ENCODE measurements around the gene ATP7A.
"Not testable (repeated sequence)": the region's sequence is repeated elsewhere in the genome, so short reads cannot be mapped to it uniquely, and the experiment has no call there.

Gene ATP7A

DNA sequence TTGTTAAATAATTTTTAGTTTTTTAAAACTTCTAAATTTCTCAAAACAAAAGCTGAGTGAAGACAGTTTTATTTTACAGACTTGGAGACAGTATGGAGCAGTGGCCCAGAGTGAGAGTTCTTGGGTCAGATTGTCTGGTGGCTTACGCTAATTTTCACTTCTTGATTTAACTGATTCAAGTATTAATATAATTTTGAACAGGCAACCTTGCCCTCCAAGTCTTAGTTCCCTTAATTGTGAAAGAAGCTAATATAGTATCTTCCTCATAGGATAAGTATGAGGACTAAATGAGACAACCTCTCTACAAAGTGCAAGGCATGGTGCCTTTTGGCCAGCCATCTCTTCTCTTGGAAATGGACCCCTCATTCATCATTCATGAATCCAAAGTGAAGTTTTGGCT lies 25.4 kb downstream of the ATP7A start:
- Histone ChIP-seq H2BK5ac (ENCODE audit: low read length) (no peak overlapping the region), H3K23ac (ENCODE audit: low read length) (no peak overlapping the region), H3K4me1 (ENCODE audit: control insufficient read depth, low read depth, low read length) (no peaks in the 10 kb centered on the region), H3K4ac (ENCODE audit: low read depth, low read length) (no peak overlapping the region), H4K8ac (ENCODE audit: low read depth, low read length) (no peak overlapping the region), H3K27me3 (ENCODE audit: insufficient read depth, low read length, poor library complexity) (no peaks in the 10 kb centered on the region), H2BK15ac (replicated peaks; ENCODE audit: low read depth) (no peak overlapping the region), H2AK5ac (ENCODE audit: low read length) (no peak overlapping the region), H2BK120ac (ENCODE audit: low read depth, low read length) (no peak overlapping the region), H3K18ac (ENCODE audit: low read length) (no peak overlapping the region), H3K9ac (ENCODE audit: low read length) (no peak overlapping the region), H3K36me3 (ENCODE audit: control insufficient read depth, insufficient read depth, low read length) (no peaks in the 10 kb centered on the region), H3K4me3 (ENCODE audit: low read length) (no peak overlapping the region), H3K79me2 (ENCODE audit: control insufficient read depth, insufficient read depth, low read length) (no peaks in the 10 kb centered on the region), H3K56ac (ENCODE audit: low read length) (no peak overlapping the region), H4K5ac (ENCODE audit: low read length) (no peak overlapping the region), H3K27ac (ENCODE audit: low read depth, low read length) (no peak overlapping the region), H3K4me2 (ENCODE audit: low read length) (no peak overlapping the region), H3K79me1 (ENCODE audit: low read length) (no peaks in the 10 kb centered on the region)
- WGBS (ENCODE audit: extremely low coverage, insufficient coverage, low lambda C conversion rate), result no CpG with 5 or more reads among the region's 1 CpG
- DNase-seq, result no peak

DNA sequence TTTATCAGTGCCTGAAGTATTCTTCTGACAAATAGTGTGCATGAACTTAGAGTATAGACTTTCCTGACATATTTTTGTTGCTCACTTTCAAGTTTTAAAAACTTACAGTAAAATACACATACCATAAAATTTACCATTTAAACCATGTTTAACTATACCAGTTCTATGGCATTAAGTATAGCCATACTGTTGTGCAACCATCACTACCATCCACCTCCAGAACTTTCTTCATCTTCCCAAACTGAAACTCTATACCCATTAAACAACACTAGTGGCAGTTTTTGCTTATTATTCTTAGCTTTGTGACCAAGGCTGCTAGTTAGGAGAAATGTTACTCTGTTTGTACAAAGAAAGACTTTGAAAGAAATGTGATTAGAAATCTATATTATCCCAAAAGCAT lies 25.8 kb downstream of the ATP7A start:
- no peaks in the 10 kb centered on the region for H3K27me3 ChIP-seq (ENCODE audit: insufficient read depth, low read length, poor library complexity)
- H3K4me3 ChIP-seq (ENCODE audit: low read length), result no peak overlapping the region

DNA sequence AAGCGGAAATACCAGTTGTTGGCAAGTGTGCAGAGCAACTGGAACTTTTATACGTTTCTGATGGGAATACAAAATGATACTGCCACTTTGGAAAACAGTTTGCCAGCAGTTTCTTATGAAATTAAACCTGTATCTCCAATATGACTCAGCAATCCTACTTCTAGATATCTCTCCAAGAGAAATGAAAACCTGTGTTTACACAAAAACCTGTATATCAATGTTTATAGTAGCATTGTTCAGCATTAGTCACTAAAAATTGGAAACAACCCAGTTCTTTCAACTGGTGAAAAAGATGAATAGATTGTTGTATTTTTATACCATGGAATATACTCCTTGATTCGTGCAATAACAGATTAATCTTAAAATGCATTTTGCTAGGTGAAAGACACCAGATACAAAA lies 26.8 kb downstream of the ATP7A start:
- H3K56ac ChIP-seq (ENCODE audit: low read length), result no peak overlapping the region
- H3K4ac ChIP-seq (ENCODE audit: low read depth, low read length), result no peak overlapping the region
- no peak overlapping the region for H4K8ac ChIP-seq (ENCODE audit: low read depth, low read length)
- H3K4me1 ChIP-seq (ENCODE audit: control insufficient read depth, low read depth, low read length), result no peaks in the 10 kb centered on the region
- H3K4me2 ChIP-seq (ENCODE audit: low read length), result no peak overlapping the region
- WGBS (ENCODE audit: extremely low coverage, insufficient coverage, low lambda C conversion rate), result no CpG with 5 or more reads among the region's 3 CpGs
- H2AK5ac ChIP-seq (ENCODE audit: low read length), result no peak overlapping the region
- H3K79me2 ChIP-seq (ENCODE audit: control insufficient read depth, insufficient read depth, low read length), result no peaks in the 10 kb centered on the region
- H2BK5ac ChIP-seq (ENCODE audit: low read length), result no peak overlapping the region
- H3K79me1 ChIP-seq (ENCODE audit: low read length), result no peaks in the 10 kb centered on the region
- H3K23ac ChIP-seq (ENCODE audit: low read length), result no peak overlapping the region
- DNase-seq, result no peak
- no peak overlapping the region for H3K18ac ChIP-seq (ENCODE audit: low read length)
- H3K4me3 ChIP-seq (ENCODE audit: low read length), result no peak overlapping the region
- no peak overlapping the region for H2BK120ac ChIP-seq (ENCODE audit: low read depth, low read length)
- no peak overlapping the region for H4K5ac ChIP-seq (ENCODE audit: low read length)
- H3K9ac ChIP-seq (ENCODE audit: low read length), result no peak overlapping the region
- H3K36me3 ChIP-seq (ENCODE audit: control insufficient read depth, insufficient read depth, low read length), result no peaks in the 10 kb centered on the region
- no peak overlapping the region for H3K27ac ChIP-seq (ENCODE audit: low read depth, low read length)
- no peak overlapping the region for H2BK15ac ChIP-seq (replicated peaks; ENCODE audit: low read depth)
- H3K27me3 ChIP-seq (ENCODE audit: insufficient read depth, low read length, poor library complexity), result no peaks in the 10 kb centered on the region

More for the DNA sequence above, 25.8 kb downstream of the ATP7A start:
- Histone ChIP-seq H3K4me1 (ENCODE audit: control insufficient read depth, low read depth, low read length) (no peaks in the 10 kb centered on the region), H3K9ac (ENCODE audit: low read length) (no peak overlapping the region), H3K79me2 (ENCODE audit: control insufficient read depth, insufficient read depth, low read length) (no peaks in the 10 kb centered on the region), H3K18ac (ENCODE audit: low read length) (no peak overlapping the region), H4K5ac (ENCODE audit: low read length) (no peak overlapping the region), H2BK5ac (ENCODE audit: low read length) (no peak overlapping the region), H3K27ac (ENCODE audit: low read depth, low read length) (no peak overlapping the region), H3K56ac (ENCODE audit: low read length) (no peak overlapping the region), H3K79me1 (ENCODE audit: low read length) (no peaks in the 10 kb centered on the region), H2BK15ac (replicated peaks; ENCODE audit: low read depth) (no peak overlapping the region), H3K4ac (ENCODE audit: low read depth, low read length) (no peak overlapping the region), H3K4me2 (ENCODE audit: low read length) (no peak overlapping the region), H3K23ac (ENCODE audit: low read length) (no peak overlapping the region), H2AK5ac (ENCODE audit: low read length) (no peak overlapping the region), H4K8ac (ENCODE audit: low read depth, low read length) (no peak overlapping the region), H3K36me3 (ENCODE audit: control insufficient read depth, insufficient read depth, low read length) (no peaks in the 10 kb centered on the region), H2BK120ac (ENCODE audit: low read depth, low read length) (no peak overlapping the region)
- no peak for DNase-seq

DNA sequence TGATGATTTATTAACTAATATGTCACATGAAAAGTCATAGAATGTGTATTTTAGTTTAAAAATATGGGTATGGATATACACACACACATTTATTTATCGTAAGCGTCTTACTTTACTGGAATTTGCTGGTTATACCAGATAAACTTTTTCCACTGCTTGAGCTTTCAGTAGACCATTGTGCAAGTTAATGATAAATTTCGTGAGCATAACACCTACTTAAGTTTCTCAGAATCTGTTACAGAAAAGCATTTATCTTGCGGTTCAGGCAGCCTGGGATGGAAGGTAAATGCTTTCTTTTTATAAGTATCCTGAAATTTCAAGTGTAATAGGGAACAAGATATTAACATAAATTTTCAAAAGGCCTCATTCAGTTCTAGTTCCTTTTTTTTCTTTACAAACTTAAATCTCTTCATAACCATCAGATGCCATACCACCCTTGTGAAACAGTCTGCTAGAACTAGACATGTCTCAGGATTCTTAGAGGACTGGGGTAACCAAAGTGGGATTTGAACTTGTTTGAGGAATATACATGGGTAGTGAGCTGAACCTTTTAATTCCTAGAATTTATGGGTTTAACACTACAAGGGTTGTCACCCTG lies 27.7 kb downstream of the ATP7A start:
- Histone ChIP-seq H4K8ac (ENCODE audit: low read depth, low read length) (no peak overlapping the region), H3K4me3 (ENCODE audit: low read length) (no peak overlapping the region), H2BK120ac (ENCODE audit: low read depth, low read length) (no peak overlapping the region), H2BK15ac (replicated peaks; ENCODE audit: low read depth) (no peak overlapping the region), H3K4me1 (ENCODE audit: control insufficient read depth, low read depth, low read length) (no peaks in the 10 kb centered on the region), H3K4me2 (ENCODE audit: low read length) (no peak overlapping the region), H3K27ac (ENCODE audit: low read depth, low read length) (no peak overlapping the region), H2AK5ac (ENCODE audit: low read length) (no peak overlapping the region), H3K79me2 (ENCODE audit: control insufficient read depth, insufficient read depth, low read length) (no peaks in the 10 kb centered on the region), H3K9ac (ENCODE audit: low read length) (no peak overlapping the region), H3K27me3 (ENCODE audit: insufficient read depth, low read length, poor library complexity) (no peaks in the 10 kb centered on the region), H3K18ac (ENCODE audit: low read length) (no peak overlapping the region), H3K36me3 (ENCODE audit: control insufficient read depth, insufficient read depth, low read length) (no peaks in the 10 kb centered on the region), H4K5ac (ENCODE audit: low read length) (no peak overlapping the region), H3K23ac (ENCODE audit: low read length) (no peak overlapping the region), H3K4ac (ENCODE audit: low read depth, low read length) (no peak overlapping the region), H3K56ac (ENCODE audit: low read length) (no peak overlapping the region), H3K79me1 (ENCODE audit: low read length) (no peaks in the 10 kb centered on the region), H2BK5ac (ENCODE audit: low read length) (no peak overlapping the region)
- no CpG with 5 or more reads among the region's 4 CpGs for whole genome bisulfite sequencing (ENCODE audit: extremely low coverage, insufficient coverage, low lambda C conversion rate)
- no peak for DNase-seq

DNA sequence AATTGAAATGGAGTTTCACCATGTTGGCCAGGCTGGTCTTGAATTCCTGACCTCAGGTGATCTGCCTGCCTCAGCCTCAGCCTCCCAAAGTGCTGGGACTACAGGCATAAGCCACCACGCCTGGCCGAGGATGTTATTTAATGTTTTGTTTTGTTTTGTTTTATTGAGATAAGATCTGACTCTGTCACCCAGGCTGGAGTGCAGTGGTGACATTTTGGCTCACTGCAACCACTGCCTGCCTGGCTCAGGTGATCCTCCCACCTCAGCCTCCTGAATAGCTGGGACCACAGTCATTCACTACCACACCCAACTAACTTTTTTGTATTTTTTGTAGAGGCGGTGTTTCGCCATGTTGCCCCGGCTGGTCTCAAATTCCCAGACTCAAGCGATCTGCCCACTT lies 34.5 kb downstream of the ATP7A start:
- not testable (repeated sequence) for H2BK5ac ChIP-seq (ENCODE audit: low read length); H4K8ac ChIP-seq (ENCODE audit: low read depth, low read length); H3K4me2 ChIP-seq (ENCODE audit: low read length); DNase-seq; H3K56ac ChIP-seq (ENCODE audit: low read length); H2BK15ac ChIP-seq (replicated peaks; ENCODE audit: low read depth); H4K5ac ChIP-seq (ENCODE audit: low read length); H3K36me3 ChIP-seq (ENCODE audit: control insufficient read depth, insufficient read depth, low read length); H3K79me1 ChIP-seq (ENCODE audit: low read length); H3K4me1 ChIP-seq (ENCODE audit: control insufficient read depth, low read depth, low read length); H3K4me3 ChIP-seq (ENCODE audit: low read length); H3K27me3 ChIP-seq (ENCODE audit: insufficient read depth, low read length, poor library complexity); H2AK5ac ChIP-seq (ENCODE audit: low read length); H3K18ac ChIP-seq (ENCODE audit: low read length); H2BK120ac ChIP-seq (ENCODE audit: low read depth, low read length); H3K23ac ChIP-seq (ENCODE audit: low read length); H3K79me2 ChIP-seq (ENCODE audit: control insufficient read depth, insufficient read depth, low read length); H3K9ac ChIP-seq (ENCODE audit: low read length); H3K27ac ChIP-seq (ENCODE audit: low read depth, low read length); H3K4ac ChIP-seq (ENCODE audit: low read depth, low read length)
- no CpG with 5 or more reads among the region's 6 CpGs for WGBS (ENCODE audit: extremely low coverage, insufficient coverage, low lambda C conversion rate)

DNA sequence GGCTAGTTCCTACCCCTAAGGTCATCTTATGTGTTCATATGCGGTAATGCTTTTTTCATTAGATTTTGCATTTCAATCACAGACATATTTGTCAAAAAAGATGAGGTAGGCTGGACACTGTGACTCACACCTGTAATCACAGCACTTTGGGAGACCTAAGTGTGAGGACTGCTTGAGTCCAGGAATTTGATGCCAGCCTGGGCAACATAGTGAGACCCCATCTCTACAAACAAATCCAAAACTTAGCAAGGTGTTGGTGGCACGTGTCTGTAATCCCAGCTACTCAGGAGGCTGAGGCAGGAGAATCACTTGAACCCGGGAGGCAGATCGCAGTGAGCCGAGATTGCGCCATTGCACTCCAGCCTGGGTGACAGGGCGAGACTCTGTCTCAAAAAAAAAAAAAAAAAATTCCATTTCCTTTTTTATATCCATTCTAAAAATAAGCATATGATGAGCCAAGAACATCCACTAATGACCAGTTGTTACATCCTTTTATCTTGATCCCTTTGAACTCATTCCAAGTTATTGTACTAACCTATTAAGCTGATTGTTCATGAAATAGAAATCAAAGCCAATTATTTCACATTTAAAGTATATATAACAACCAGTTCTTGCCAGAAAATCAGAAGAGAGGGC lies 35.5 kb downstream of the ATP7A start:
- no peak overlapping the region for H4K5ac ChIP-seq (ENCODE audit: low read length)
- no peak overlapping the region for H4K8ac ChIP-seq (ENCODE audit: low read depth, low read length)
- H3K4ac ChIP-seq (ENCODE audit: low read depth, low read length), result no peak overlapping the region
- H3K18ac ChIP-seq (ENCODE audit: low read length), result no peak overlapping the region
- no peak overlapping the region for H2BK120ac ChIP-seq (ENCODE audit: low read depth, low read length)
- H2BK5ac ChIP-seq (ENCODE audit: low read length), result no peak overlapping the region
- no peak overlapping the region for H3K9ac ChIP-seq (ENCODE audit: low read length)
- H3K4me2 ChIP-seq (ENCODE audit: low read length), result no peak overlapping the region
- H2AK5ac ChIP-seq (ENCODE audit: low read length), result no peak overlapping the region
- H2BK15ac ChIP-seq (replicated peaks; ENCODE audit: low read depth), result no peak overlapping the region
- no peak overlapping the region for H3K56ac ChIP-seq (ENCODE audit: low read length)
- no peak overlapping the region for H3K4me3 ChIP-seq (ENCODE audit: low read length)
- DNase-seq, result no peak
- no peaks in the 10 kb centered on the region for H3K79me2 ChIP-seq (ENCODE audit: control insufficient read depth, insufficient read depth, low read length)
- no peaks in the 10 kb centered on the region for H3K27me3 ChIP-seq (ENCODE audit: insufficient read depth, low read length, poor library complexity)
- H3K23ac ChIP-seq (ENCODE audit: low read length), result no peak overlapping the region
- no peaks in the 10 kb centered on the region for H3K79me1 ChIP-seq (ENCODE audit: low read length)
- WGBS (ENCODE audit: extremely low coverage, insufficient coverage, low lambda C conversion rate), result no CpG with 5 or more reads among the region's 7 CpGs
- no peak overlapping the region for H3K27ac ChIP-seq (ENCODE audit: low read depth, low read length)
- H3K4me1 ChIP-seq (ENCODE audit: control insufficient read depth, low read depth, low read length), result no peaks in the 10 kb centered on the region
- no peaks in the 10 kb centered on the region for H3K36me3 ChIP-seq (ENCODE audit: control insufficient read depth, insufficient read depth, low read length)
